Measurements from ENCODE around the gene SOX12.

Gene SOX12

GRCh38 chr20:295804-296203, 29.5 kb upstream of the SOX12 start:
- peaks cover 23% of the 10 kb centered on the region; the same call in 1 of the 2 replicates for H3F3A ChIP-seq (ENCODE audit: insufficient read depth)
- no peak overlapping the region for H3K9ac ChIP-seq (ENCODE audit: low read length)
- no peak overlapping the region for H2AFZ ChIP-seq (ENCODE audit: low read depth, low read length, severe bottlenecking)
- H3K4me2 ChIP-seq (ENCODE audit: low read depth, low read length, poor library complexity, severe bottlenecking), result no peak overlapping the region
- no peak overlapping the region for H3K27ac ChIP-seq (ENCODE audit: low read depth, low read length)
- no peaks in the 10 kb centered on the region for H3K27me3 ChIP-seq (ENCODE audit: low read length)
- H3K4me3 ChIP-seq (ENCODE audit: insufficient read depth, low read length, poor library complexity, severe bottlenecking), result no peak overlapping the region
- no peaks in the 10 kb centered on the region for H3K9me3 ChIP-seq (ENCODE audit: insufficient read depth, low read length)
- TF ChIP-seq, protein P1, sequence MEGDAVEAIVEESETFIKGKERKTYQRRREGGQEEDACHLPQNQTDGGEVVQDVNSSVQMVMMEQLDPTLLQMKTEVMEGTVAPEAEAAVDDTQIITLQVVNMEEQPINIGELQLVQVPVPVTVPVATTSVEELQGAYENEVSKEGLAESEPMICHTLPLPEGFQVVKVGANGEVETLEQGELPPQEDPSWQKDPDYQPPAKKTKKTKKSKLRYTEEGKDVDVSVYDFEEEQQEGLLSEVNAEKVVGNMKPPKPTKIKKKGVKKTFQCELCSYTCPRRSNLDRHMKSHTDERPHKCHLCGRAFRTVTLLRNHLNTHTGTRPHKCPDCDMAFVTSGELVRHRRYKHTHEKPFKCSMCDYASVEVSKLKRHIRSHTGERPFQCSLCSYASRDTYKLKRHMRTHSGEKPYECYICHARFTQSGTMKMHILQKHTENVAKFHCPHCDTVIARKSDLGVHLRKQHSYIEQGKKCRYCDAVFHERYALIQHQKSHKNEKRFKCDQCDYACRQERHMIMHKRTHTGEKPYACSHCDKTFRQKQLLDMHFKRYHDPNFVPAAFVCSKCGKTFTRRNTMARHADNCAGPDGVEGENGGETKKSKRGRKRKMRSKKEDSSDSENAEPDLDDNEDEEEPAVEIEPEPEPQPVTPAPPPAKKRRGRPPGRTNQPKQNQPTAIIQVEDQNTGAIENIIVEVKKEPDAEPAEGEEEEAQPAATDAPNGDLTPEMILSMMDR (IDR thresholded peaks at IDR 0.05; ENCODE audit: insufficient read depth, low read length, poor library complexity, severe bottlenecking), result no peak
- TF ChIP-seq EZH2phosphoT487 (conservative IDR thresholded peaks at IDR 0.05; ENCODE audit: low read length), result no peak
- H4K20me1 ChIP-seq (ENCODE audit: low read depth, low read length), result no peaks in the 10 kb centered on the region; the same call in 1 of the 2 replicates
- H3K79me2 ChIP-seq (ENCODE audit: insufficient read depth, low read length), result peaks cover 17% of the 10 kb centered on the region; the same call in 1 of the 2 replicates
- H3K9me2 ChIP-seq (replicated peaks; ENCODE audit: insufficient read depth, low read length), result no peaks in the 10 kb centered on the region
- H3K36me3 ChIP-seq (ENCODE audit: low read length), result no peaks in the 10 kb centered on the region

DNA sequence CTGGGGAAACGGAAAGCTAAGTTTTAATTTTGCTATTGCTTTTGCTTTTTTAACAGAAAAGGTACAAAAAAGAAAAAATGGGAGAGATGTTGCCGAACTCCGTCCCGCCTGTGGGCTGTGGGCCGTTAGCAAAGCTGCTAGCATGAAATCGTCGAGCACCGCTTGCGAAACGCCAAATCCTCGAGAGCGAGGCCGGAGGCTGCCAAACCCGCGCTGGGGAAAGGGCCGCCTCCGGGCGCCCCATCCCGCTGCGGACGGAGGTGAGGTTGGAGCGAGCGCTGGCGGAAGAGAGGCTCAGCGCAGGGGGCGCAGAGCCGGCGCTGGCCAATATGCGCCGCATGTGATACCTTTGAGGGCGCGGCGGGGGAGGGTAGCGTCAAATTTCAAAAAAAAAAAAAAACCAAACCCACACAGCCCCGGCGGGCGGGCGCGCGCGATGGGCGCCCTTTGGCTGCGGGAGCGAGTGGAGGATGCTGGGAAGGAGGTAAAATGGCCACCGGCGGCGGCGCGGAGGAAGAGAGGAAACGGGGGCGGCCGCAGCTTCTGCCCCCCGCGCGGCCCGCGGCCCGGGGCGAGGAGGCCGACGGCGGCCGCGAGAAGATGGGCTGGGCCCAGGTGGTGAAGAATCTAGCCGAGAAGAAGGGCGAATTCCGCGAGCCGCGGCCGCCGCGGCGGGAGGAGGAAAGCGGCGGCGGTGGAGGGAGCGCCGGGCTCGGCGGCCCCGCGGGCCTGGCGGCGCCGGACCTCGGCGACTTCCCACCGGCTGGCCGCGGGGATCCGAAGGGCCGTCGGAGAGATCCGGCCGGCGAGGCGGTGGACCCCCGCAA, 28.0 kb upstream of the SOX12 start, which contains the start of gene ZCCHC3:
TSS of gene ZCCHC3 (plus strand) at position 473 of the 827 bp plus-strand sequence. CDS start at position 490, 17 bp downstream.
- peaks cover 17% of the 10 kb centered on the region; the same call in 1 of the 2 replicates for H3K79me2 ChIP-seq (ENCODE audit: insufficient read depth, low read length)
- peaks cover 27% of the 10 kb centered on the region; the same call in 1 of the 2 replicates for H3F3A ChIP-seq (ENCODE audit: insufficient read depth)
- H3K4me2 ChIP-seq (ENCODE audit: low read depth, low read length, poor library complexity, severe bottlenecking), result peak within 1 kb of the TSS; percentile 92
- H3K36me3 ChIP-seq (ENCODE audit: low read length), result no peaks in the 10 kb centered on the region
- no peaks in the 10 kb centered on the region for H3K27me3 ChIP-seq (ENCODE audit: low read length)
- peak within 1 kb of the TSS; percentile 82 for H2AFZ ChIP-seq (ENCODE audit: low read depth, low read length, severe bottlenecking)
- no peaks in the 10 kb centered on the region; the same call in 1 of the 2 replicates for H4K20me1 ChIP-seq (ENCODE audit: low read depth, low read length)
- H3K9ac ChIP-seq (ENCODE audit: low read length), result peak within 1 kb of the TSS; percentile 90
- H3K9me2 ChIP-seq (replicated peaks; ENCODE audit: insufficient read depth, low read length), result no peaks in the 10 kb centered on the region
- H3K27ac ChIP-seq (ENCODE audit: low read depth, low read length), result peak within 1 kb of the TSS; percentile 77
- no peaks in the 10 kb centered on the region for H3K9me3 ChIP-seq (ENCODE audit: insufficient read depth, low read length)
- peak within 1 kb of the TSS; percentile 73 for H3K4me3 ChIP-seq (ENCODE audit: insufficient read depth, low read length, poor library complexity, severe bottlenecking)
- no peak for TF ChIP-seq EZH2phosphoT487 (conservative IDR thresholded peaks at IDR 0.05; ENCODE audit: low read length)
- TF ChIP-seq, protein P1 (IDR thresholded peaks at IDR 0.05; ENCODE audit: insufficient read depth, low read length, poor library complexity, severe bottlenecking), result no peak

GRCh38 chr20:297925-298775, 27.2 kb upstream of the SOX12 start:
- Histone ChIP-seq H3K4me2 (ENCODE audit: low read depth, low read length, poor library complexity, severe bottlenecking) (peak overlapping the region; percentile 92), H3K27me3 (ENCODE audit: low read length) (no peaks in the 10 kb centered on the region), H3K36me3 (ENCODE audit: low read length) (no peaks in the 10 kb centered on the region), H3F3A (ENCODE audit: insufficient read depth) (peaks cover 28% of the 10 kb centered on the region; the same call in 1 of the 2 replicates), H4K20me1 (ENCODE audit: low read depth, low read length) (no peaks in the 10 kb centered on the region; the same call in 1 of the 2 replicates), H3K9ac (ENCODE audit: low read length) (peak overlapping the region; percentile 90), H2AFZ (ENCODE audit: low read depth, low read length, severe bottlenecking) (peak overlapping the region; percentile 82), H3K4me3 (ENCODE audit: insufficient read depth, low read length, poor library complexity, severe bottlenecking) (peak overlapping the region; percentile 73), H3K79me2 (ENCODE audit: insufficient read depth, low read length) (peaks cover 17% of the 10 kb centered on the region; the same call in 1 of the 2 replicates), H3K9me3 (ENCODE audit: insufficient read depth, low read length) (no peaks in the 10 kb centered on the region), H3K27ac (ENCODE audit: low read depth, low read length) (peak overlapping the region; percentile 77), H3K9me2 (replicated peaks; ENCODE audit: insufficient read depth, low read length) (no peaks in the 10 kb centered on the region)
- no peak for TF ChIP-seq EZH2phosphoT487 (conservative IDR thresholded peaks at IDR 0.05; ENCODE audit: low read length)
- TF ChIP-seq, protein P1 (IDR thresholded peaks at IDR 0.05; ENCODE audit: insufficient read depth, low read length, poor library complexity, severe bottlenecking), result no peak
